Neural progenitor cell (in vitro differentiated cells): ENCODE data around the gene RHOG.

ENCODE experiments used
- CTCF ChIP-seq: fragments of 200-600 bp; sonication (generic); IDR thresholded peaks from 2 replicates; pipeline ENCODE4 v1.5.1; 2017; ENCODE audit warnings: antibody characterized with exemption, mild to moderate bottlenecking
- EZH2 ChIP-seq: fragments of 200-600 bp; sonication (generic); IDR thresholded peaks from 2 replicates; pipeline ENCODE4 v1.6.1; 2017; ENCODE audit warnings: antibody characterized with exemption, mild to moderate bottlenecking, moderate library complexity
- EZH2phosphoT487 ChIP-seq: fragments of 200-600 bp; sonication (generic); IDR thresholded peaks from 2 replicates; pipeline ENCODE4 v1.6.1; 2017; ENCODE audit warnings: antibody characterized with exemption

- no peak for TF ChIP-seq CTCF
- no peak for TF ChIP-seq EZH2phosphoT487
- TF ChIP-seq EZH2 = no peak
Measured at GRCh38 chr11:3823762-3824506, 16.8 kb downstream of the RHOG start.
